ENCODE data around the gene WWC2.

GRCh38 chr4:183132865-183133264 lies 33.8 kb downstream of the WWC2 start:
- no peak for TF ChIP-seq CTCF (conservative IDR thresholded peaks at IDR 0.05 in 1 of 2, IDR thresholded peaks at IDR 0.05 in 1 of 2; ENCODE audit: extremely low read depth in 1 of 2, insufficient read depth in 1 of 2, low read depth in 1 of 2, low read length in 2 of 2)
- TF ChIP-seq EZH2 (IDR thresholded peaks at IDR 0.05; ENCODE audit: borderline replicate concordance, low read length) = no peak

Measured in mammary epithelial cell (primary cell).